CD14-positive monocyte (primary cell): ENCODE data around the gene HERC2. TPM values are rescaled to one million over a fixed set of nuclear protein-coding genes. Genes with fewer than 3 reads are reported as not detected.

ENCODE experiments used
- DNase-seq, 3 donors: peaks; one replicate each; pipeline ENCODE4 v3.0.0-alpha.2; 2011 to 2022
- H2AFZ ChIP-seq: 2 replicates; pipeline ENCODE4 v1.6.0; 2012; ENCODE audit warnings: mild to moderate bottlenecking, low read depth, low read length, inconsistent platforms; ENCODE audit not compliant: insufficient read depth, poor library complexity, severe bottlenecking
- H3K27ac ChIP-seq, 2 donors: 1 replicate in 1 of 2; 2 replicates in 1 of 2; pipeline ENCODE4 v1.5.1; 2012 to 2013; ENCODE audit warnings: low read length in 2 of 2, control low read depth in 1 of 2, inconsistent platforms in 1 of 2, low read depth in 1 of 2, mild to moderate bottlenecking in 1 of 2
- H3K27me3 ChIP-seq, 2 donors: one replicate each; pipeline versions ENCODE4 v1.6.0 to v1.6.1; 2011 to 2013; ENCODE audit warnings: low read length in 2 of 2; ENCODE audit not compliant: control insufficient read depth in 2 of 2, insufficient read depth in 2 of 2
- H3K36me3 ChIP-seq, 2 donors: replicated peaks in 1 of 2; 1 replicate in 1 of 2; 2 replicates in 1 of 2; pipeline versions ENCODE4 v1.5.1 to v1.6.1; 2012 to 2013; ENCODE audit warnings: low read length in 2 of 2, control low read depth in 1 of 2, inconsistent platforms in 1 of 2, mild to moderate bottlenecking in 1 of 2; ENCODE audit not compliant: insufficient read depth in 2 of 2, control insufficient read depth in 1 of 2
- H3K4me1 ChIP-seq, 2 donors: 1 replicate in 1 of 2; 2 replicates in 1 of 2; pipeline versions ENCODE4 v1.5.1 to v1.6.1; 2012 to 2013; ENCODE audit warnings: low read length in 2 of 2, control low read depth in 1 of 2, inconsistent platforms in 1 of 2, mild to moderate bottlenecking in 1 of 2, moderate library complexity in 1 of 2; ENCODE audit not compliant: insufficient read depth in 2 of 2, control insufficient read depth in 1 of 2
- H3K4me2 ChIP-seq: replicated peaks from 2 replicates; pipeline ENCODE3; 2012; ENCODE audit warnings: low read length, moderate library complexity, mild to moderate bottlenecking; ENCODE audit not compliant: poor library complexity, severe bottlenecking; ENCODE audit errors: extremely low read depth
- H3K4me3 ChIP-seq, 3 experiments: fragments of 200-600 bp in 1 of 3; sonication (generic) in 1 of 3; replicated peaks in 1 of 3; 1 replicate in 2 of 3; 2 replicates in 1 of 3; pipeline ENCODE4 v1.5.1; 2011 to 2013; ENCODE audit warnings: low read length in 3 of 3, mild to moderate bottlenecking in 3 of 3, control low read depth in 2 of 3, low read depth in 2 of 3, inconsistent platforms in 1 of 3, moderate library complexity in 1 of 3
- H3K79me2 ChIP-seq: 2 replicates; pipeline ENCODE4 v1.6.0; 2012; ENCODE audit warnings: mild to moderate bottlenecking, control low read depth, inconsistent platforms, low read length, moderate library complexity; ENCODE audit not compliant: insufficient read depth
- H3K9ac ChIP-seq: 2 replicates; pipeline ENCODE4 v1.6.0; 2017; ENCODE audit warnings: low read length, mild to moderate bottlenecking; ENCODE audit not compliant: insufficient read depth, poor library complexity, severe bottlenecking
- H3K9me3 ChIP-seq, 2 donors: replicated peaks in 1 of 2; 1 replicate in 1 of 2; 2 replicates in 1 of 2; pipeline versions ENCODE4 v1.5.1 to v1.6.1; 2012 to 2013; ENCODE audit warnings: low read length in 2 of 2, control low read depth in 1 of 2; ENCODE audit not compliant: control insufficient read depth in 1 of 2, insufficient read depth in 1 of 2
- H4K20me1 ChIP-seq: 2 replicates; pipeline ENCODE4 v1.6.0; 2012; ENCODE audit warnings: mild to moderate bottlenecking, low read length, control low read depth, moderate library complexity; ENCODE audit not compliant: insufficient read depth
- H3K27ac Mint-ChIP-seq, 7 donors: one replicate each; pipeline ENCODE4 v1.8.0; 2020; ENCODE audit warnings: mild to moderate bottlenecking in 7 of 7, mixed read lengths in 7 of 7, moderate library complexity in 6 of 7, inconsistent platforms in 2 of 7
- H3K27me3 Mint-ChIP-seq, 3 donors: one replicate each; pipeline ENCODE4 v1.8.0; 2021 to 2022; ENCODE audit warnings: low read depth in 3 of 3, mild to moderate bottlenecking in 3 of 3, mixed read lengths in 3 of 3, moderate library complexity in 3 of 3, inconsistent platforms in 1 of 3
- H3K36me3 Mint-ChIP-seq, 2 donors: one replicate each; pipeline ENCODE4 v1.8.0; 2020; ENCODE audit warnings: mixed read lengths in 2 of 2, inconsistent platforms in 1 of 2, mild to moderate bottlenecking in 1 of 2
- H3K4me1 Mint-ChIP-seq: one replicate; pipeline ENCODE4 v1.8.0; 2020; ENCODE audit warnings: mild to moderate bottlenecking, mixed read lengths
- H3K4me3 Mint-ChIP-seq, 2 donors: one replicate each; pipeline ENCODE4 v1.8.0; 2020; ENCODE audit warnings: mild to moderate bottlenecking in 2 of 2, mixed read lengths in 2 of 2, moderate library complexity in 1 of 2
- H3K9me3 Mint-ChIP-seq, 7 donors: one replicate each; pipeline ENCODE4 v1.8.0; 2020 to 2022; ENCODE audit warnings: mixed read lengths in 7 of 7, mild to moderate bottlenecking in 6 of 7, moderate library complexity in 6 of 7, inconsistent platforms in 2 of 7
- WGBS: methylation state at CpG from one replicate; pipeline ENCODE4 v1.1.5; 2013; ENCODE audit warnings: missing lambda C conversion rate; ENCODE audit not compliant: insufficient coverage; 5-methylcytosine and 5-hydroxymethylcytosine counted together
- intact Hi-C, 2 donors: fragments of 100-400 bp; cut with micrococcal nuclease; formaldehyde crosslinking; loops; one replicate each; pipeline versions ENCODE4 v1.15.0 to v1.15.1; 2023
- polyA plus RNA-seq, 3 donors: library from polyadenylated mRNA; depleted of rRNA in 1 of 3; unstranded in 2 of 3; stranded (reverse) in 1 of 3; fragments of 300-500 nt in 2 of 3; fragments of >200 nt in 1 of 3; fragmentation: Illumina TruSeq in 2 of 3; gene quantifications; 1 replicate in 2 of 3; 2 replicates in 1 of 3; pipeline ENCODE4 v1.2.3, GENCODE V29; 2012 to 2021
- TF ChIP-seq, protein P1 (sequence below): fragments of 200-600 bp; IDR thresholded peaks from one replicate; pipeline ENCODE4 v1.8.0; 2022; ENCODE audit warnings: antibody characterized with exemption, mild to moderate bottlenecking

The HERC2 gene
- polyA plus RNA-seq, 3 donors: 3.1 to 9.0 (median 4.7) TPM

DNA sequence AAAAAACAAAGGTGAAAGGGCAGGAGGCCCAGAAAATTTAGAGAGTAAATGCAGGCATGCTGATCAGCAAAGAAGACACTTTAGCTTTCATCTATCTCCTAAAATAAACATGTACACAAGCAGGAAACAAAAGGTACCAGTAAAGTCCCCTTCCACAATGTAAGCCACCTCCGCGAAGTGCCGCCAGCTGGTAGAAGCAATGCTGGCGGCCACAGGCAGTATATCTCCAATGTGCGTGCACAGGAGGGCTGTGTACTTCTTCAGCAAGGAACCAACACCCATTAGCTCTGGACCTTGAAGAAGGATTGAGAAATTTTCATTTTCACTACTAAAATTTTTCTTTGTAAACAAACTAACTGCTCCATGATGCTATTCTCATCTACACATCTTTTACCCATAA lies 75.4 kb downstream of the HERC2 start:
- Histone ChIP-seq H3K4me2 (no peak overlapping the region), H2AFZ (no peak overlapping the region), H3K27me3 (no peaks in the 10 kb centered on the region), H3K9me3 (peaks cover 8 to 14% of the 10 kb centered on the region in 2 donors), H3K9ac (no peak overlapping the region), H4K20me1 (no peaks in the 10 kb centered on the region), H3K27ac (no peak overlapping the region), H3K79me2 (no peaks in the 10 kb centered on the region), H3K36me3 (peaks cover 23 to 61% of the 10 kb centered on the region in 2 donors), H3K4me3 (no peak overlapping the region), H3K4me1 (no peaks in the 10 kb centered on the region)
- 96% methylated on average over 4 of the region's 5 CpGs for WGBS
- H3K4me3 Mint-ChIP-seq: no peak overlapping the region
- H3K27me3 Mint-ChIP-seq: peaks cover 0 to 2% (median 0%) of the 10 kb centered on the region in 3 donors
- H3K27ac Mint-ChIP-seq: no peak overlapping the region
- no peak for DNase-seq
- TF ChIP-seq, protein P1, sequence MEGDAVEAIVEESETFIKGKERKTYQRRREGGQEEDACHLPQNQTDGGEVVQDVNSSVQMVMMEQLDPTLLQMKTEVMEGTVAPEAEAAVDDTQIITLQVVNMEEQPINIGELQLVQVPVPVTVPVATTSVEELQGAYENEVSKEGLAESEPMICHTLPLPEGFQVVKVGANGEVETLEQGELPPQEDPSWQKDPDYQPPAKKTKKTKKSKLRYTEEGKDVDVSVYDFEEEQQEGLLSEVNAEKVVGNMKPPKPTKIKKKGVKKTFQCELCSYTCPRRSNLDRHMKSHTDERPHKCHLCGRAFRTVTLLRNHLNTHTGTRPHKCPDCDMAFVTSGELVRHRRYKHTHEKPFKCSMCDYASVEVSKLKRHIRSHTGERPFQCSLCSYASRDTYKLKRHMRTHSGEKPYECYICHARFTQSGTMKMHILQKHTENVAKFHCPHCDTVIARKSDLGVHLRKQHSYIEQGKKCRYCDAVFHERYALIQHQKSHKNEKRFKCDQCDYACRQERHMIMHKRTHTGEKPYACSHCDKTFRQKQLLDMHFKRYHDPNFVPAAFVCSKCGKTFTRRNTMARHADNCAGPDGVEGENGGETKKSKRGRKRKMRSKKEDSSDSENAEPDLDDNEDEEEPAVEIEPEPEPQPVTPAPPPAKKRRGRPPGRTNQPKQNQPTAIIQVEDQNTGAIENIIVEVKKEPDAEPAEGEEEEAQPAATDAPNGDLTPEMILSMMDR: no peak
- peaks cover 12 to 30% (median 16%) of the 10 kb centered on the region in 7 donors for H3K9me3 Mint-ChIP-seq
- no peaks in the 10 kb centered on the region for H3K4me1 Mint-ChIP-seq
- peaks cover 52 to 85% of the 10 kb centered on the region in 2 donors for H3K36me3 Mint-ChIP-seq
- intact Hi-C loops: no loop called here

DNA sequence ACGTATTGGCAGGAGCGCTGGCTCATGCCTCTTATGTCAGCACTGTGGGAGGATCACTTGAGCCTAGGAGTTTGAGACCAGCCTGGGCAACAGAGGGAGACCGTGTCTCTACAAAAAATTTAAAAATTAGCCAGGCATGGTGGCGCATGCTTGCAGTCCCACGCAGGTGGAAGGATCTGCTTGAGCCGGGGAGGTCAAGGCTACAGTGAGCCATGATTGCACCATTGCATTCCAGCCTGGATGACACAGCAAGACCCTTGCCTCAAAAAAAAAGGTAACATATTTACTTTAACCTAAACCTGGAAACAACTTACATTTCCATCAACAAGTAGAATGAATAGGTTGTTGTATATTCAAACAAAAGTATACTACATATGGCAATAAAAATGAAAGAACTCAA lies 78.1 kb downstream of the HERC2 start:
- DNase-seq: no peak
- H3K27ac ChIP-seq: no peak overlapping the region
- no peak overlapping the region for H3K4me2 ChIP-seq
- no peaks in the 10 kb centered on the region for H3K4me1 ChIP-seq
- no peaks in the 10 kb centered on the region for H3K79me2 ChIP-seq
- H3K9me3 ChIP-seq: peaks cover 5 to 8% of the 10 kb centered on the region in 2 donors
- TF ChIP-seq, protein P1: no peak
- Mint-ChIP-seq H3K9me3 (peaks cover 7 to 14% (median 10%) of the 10 kb centered on the region in 7 donors), H3K27ac (no peak overlapping the region), H3K27me3 (peaks cover 0 to 2% (median 0%) of the 10 kb centered on the region in 3 donors), H3K4me3 (no peak overlapping the region), H3K36me3 (peaks cover 56 to 69% of the 10 kb centered on the region in 2 donors), H3K4me1 (no peaks in the 10 kb centered on the region)
- no peaks in the 10 kb centered on the region for H4K20me1 ChIP-seq
- no peak overlapping the region for H3K9ac ChIP-seq
- no peak overlapping the region for H2AFZ ChIP-seq
- H3K27me3 ChIP-seq: no peaks in the 10 kb centered on the region
- H3K4me3 ChIP-seq: no peak overlapping the region
- 97% methylated on average over 4 of the region's 6 CpGs for WGBS
- peaks cover 23 to 60% of the 10 kb centered on the region in 2 donors for H3K36me3 ChIP-seq
- intact Hi-C loops: no loop called here
